ENCODE measurements around the gene NPTXR.
"Not testable (repeated sequence)": the region's sequence is repeated elsewhere in the genome, so short reads cannot be mapped to it uniquely, and the experiment has no call there.

The NPTXR gene

GRCh38 chr22:38868286-38868721 is 24.5 kb upstream of the NPTXR start:
- DNase-seq (ENCODE audit: low spot score) = no peak

- no peak for DNase-seq (ENCODE audit: low spot score)
These were observed 23.9 kb upstream of the NPTXR start for GRCh38 chr22:38867471-38868285.

- DNase-seq (ENCODE audit: low spot score) = no peak
These were observed 23.3 kb upstream of the NPTXR start for GRCh38 chr22:38867124-38867455.

DNA sequence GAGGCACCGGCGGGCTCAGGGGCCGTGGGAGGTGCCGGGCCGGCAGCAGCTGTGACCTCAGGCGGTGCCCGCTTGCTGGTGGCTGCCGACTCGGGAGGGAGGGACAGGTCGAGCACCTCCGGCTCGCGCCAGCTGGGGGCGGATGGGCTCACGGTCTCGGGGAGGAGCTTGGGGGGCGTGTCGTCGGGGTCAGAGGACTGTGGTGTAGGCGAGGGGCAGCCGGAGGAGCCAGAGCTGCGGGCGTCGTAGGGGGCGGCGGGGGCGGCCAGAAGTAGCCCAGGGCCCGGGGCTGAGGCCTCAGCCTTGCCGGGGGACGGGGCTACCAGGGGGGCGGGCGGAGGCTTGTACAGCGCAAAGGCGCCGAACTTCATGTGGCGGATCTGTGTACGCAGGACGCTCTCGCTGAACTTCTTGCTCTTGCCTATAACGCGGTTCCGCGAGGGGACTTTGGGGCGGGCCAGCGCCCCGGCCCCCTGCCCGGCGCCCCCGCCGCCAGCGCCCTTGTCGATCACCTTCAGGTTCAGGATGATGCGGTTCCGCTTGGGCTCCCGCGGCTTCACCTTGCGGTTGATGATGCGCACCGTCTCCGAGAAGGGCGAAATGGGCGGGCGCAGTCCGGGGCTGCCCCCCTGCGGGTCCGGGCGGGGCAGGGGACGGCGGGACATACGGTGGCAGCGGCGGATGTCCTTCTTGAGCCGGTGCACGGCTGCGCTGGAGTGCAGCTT is 22.7 kb upstream of the NPTXR start:
- DNase-seq (ENCODE audit: low spot score) = no peak

- no peak for DNase-seq (ENCODE audit: low spot score)
These were observed 22.2 kb upstream of the NPTXR start for GRCh38 chr22:38866024-38866398.

DNA sequence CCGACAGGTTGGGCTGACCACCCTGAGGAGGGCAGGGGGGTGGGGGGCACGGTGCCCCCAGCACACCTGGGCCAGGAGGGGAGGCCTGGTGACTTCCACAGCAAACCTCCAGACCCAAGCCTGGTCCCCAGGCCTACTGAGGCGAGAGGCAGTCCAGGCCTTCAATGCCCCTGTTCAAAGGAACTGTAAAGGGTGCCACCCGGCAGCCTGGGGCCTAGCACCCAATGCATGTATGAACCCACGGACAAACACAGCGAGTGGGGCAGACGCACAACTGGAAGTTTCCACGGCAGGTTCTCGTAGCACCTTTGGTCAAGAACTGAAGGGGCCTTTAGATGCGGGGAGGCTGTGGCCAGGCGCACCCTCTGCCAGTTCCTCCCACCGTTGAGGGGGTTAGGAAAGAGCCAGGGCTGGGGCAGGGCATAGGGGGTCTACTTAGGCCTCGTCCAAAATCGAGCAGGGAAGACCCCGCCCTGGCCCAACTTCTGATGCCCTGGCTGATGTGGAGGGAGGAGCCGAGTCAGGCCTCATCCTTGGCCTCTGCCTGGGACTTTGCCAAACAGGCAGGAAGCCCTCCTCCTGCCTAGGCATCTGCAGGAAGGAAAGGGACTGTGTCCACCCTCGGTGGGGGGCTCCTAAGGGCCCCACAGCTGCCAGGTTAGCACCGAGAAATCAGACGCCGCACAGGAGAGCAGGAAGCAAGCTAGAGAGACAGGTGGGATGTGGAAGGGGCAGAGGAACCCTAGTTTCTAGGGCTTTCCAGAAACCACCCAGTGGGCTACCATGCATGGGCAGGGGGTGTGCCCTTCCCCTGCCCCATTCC is 21.6 kb upstream of the NPTXR start:
- no peak for DNase-seq (ENCODE audit: low spot score)

DNA sequence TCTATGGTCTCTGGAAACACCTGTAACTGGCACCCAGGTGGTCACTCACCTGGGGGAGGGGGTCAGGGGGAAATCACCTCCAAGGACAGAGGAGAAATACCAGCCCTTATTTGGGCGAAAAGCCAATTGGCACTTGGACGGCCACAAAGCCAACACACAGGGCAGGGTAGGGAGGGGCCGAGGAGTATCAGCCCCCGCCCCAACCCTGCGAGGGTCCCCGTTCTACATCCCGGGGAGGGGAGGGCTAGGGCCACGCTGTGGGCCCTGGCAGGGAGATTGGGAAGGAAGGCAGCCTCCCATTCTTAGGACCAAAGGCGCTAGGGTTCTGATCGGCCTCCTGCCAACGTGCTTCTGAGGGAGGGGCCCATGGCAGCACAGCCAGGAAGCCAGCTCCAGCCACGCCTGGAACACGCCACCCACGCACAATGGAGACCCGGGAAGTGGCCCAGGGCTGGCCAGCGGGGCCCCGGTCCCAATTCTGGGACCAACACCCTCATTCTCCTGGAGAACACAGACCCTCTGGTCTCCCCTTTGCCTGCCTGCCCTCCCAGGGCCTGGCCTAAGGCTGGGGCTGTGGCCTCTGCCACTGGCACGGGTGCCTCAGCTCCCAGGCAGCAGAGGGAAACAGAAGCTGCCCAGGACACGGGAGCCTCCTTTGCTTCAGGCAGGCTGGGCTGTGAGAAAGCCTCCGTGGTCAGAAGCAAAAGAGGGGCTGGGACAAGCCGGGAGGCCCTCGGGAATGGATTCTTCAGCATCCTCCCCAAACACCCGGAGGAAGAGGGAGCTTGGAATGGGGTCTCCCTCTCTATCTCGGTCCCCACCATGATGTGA is 20.7 kb upstream of the NPTXR start:
- no peak for DNase-seq (ENCODE audit: low spot score)

DNA sequence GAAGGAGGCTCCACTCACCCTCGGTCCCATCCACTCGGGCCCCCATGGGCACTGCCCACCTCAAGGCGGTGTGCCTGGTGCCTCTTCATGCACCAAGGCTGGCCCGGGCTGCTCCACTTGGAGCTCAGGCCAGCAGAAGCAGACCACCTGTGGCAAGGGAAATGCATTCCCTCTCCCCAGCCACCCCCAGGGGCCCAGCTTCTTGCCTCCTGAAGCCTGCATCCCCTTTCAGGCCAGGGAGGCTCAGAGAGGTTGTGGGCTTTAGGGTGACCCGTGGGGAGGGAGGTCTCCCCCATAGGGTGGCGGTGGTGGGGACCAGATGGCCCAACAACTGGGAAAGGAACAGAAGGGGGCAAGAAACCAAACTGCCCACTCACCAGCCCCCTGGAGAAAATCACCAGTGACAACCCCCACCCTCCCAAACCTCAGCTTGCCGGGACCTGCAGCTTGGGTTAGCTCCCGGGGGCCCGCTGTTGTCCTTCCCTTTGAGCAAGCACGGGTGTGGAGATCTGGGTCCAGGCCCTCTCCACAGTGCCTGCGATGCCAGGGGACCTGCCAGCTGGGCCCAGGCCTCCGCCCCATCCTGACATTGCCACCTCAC is 19.8 kb upstream of the NPTXR start:
- DNase-seq (ENCODE audit: low spot score) = no peak

- no peak for DNase-seq (ENCODE audit: low spot score)
These were observed 18.8 kb upstream of the NPTXR start for GRCh38 chr22:38862375-38863329.

DNA sequence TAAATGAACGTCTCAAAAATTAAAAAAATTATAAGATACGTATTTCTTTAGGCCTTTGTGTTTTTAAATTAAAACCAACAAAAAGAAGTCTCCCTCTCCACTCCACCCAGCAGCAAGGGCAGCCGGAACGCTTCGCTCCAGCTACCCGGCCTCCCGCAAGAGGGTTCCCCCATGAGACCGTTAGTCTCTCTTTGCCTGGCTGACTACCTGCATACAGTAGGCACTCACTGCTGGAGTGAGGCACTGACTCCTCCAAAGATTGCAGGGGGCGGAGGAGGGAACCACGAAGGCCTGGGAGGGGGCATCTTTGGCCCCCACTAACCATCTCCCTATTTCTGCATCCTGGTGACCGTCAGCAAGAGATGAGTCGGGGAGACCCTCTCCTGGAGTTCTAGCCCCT is 18.1 kb upstream of the NPTXR start:
- no peak for DNase-seq (ENCODE audit: low spot score)

DNA sequence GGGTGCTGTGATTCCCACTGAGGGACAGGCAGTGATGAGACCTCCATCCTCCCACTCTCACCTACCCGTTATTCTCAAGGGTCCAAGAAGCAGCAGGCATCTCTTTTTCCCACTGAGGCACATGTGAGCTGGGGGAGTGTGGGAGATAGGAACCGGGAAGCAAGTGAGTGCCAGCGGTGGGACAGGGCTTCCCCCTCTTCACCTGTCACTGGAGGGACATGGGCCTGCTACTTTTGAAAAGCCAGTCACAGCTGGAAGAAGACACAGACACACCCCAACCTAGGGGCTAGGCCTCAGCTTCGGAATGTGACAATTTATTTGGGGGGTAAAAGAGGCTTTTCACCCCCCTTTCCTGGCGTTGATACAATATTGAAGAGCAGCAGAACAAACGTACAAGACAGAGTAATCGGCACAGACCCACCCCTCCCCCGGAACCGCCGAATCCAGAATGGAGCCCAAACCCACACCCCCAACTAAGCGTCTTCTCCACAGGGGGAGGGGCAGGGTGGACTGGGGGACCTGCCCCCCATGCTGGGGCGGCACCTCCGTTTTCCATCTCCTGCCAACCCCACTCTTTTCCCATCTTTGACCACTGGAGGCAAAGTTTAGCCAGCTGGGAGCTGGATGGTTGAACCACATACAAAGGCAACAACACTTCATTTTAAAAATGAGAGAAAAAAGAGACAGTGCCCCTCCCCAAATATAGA is 17.5 kb upstream of the NPTXR start:
- DNase-seq (ENCODE audit: low spot score) = no peak

- no peak for DNase-seq (ENCODE audit: low spot score)
These were observed 16.7 kb upstream of the NPTXR start for GRCh38 chr22:38860283-38861169.

GRCh38 chr22:38859581-38860282 is 15.9 kb upstream of the NPTXR start:
- DNase-seq (ENCODE audit: low spot score) = no peak

GRCh38 chr22:38858492-38858891 is 14.7 kb upstream of the NPTXR start:
- DNase-seq (ENCODE audit: low spot score) = no peak

- DNase-seq (ENCODE audit: low spot score) = not testable (repeated sequence)
These were observed 10.6 kb upstream of the NPTXR start for GRCh38 chr22:38854476-38854875.

GRCh38 chr22:38853883-38854282 is 10.1 kb upstream of the NPTXR start:
- not testable (repeated sequence) for DNase-seq (ENCODE audit: low spot score)

- no peak for DNase-seq (ENCODE audit: low spot score)
These were observed 9.4 kb upstream of the NPTXR start for GRCh38 chr22:38853196-38853651.

- no peak for DNase-seq (ENCODE audit: low spot score)
These were observed 8.7 kb upstream of the NPTXR start for GRCh38 chr22:38852522-38852921.
